Activated CD8-positive, alpha-beta memory T cell treated with anti-CD3 and anti-CD28 coated beads, Interleukin-2, amount 50 U/mL, for 4 hours (primary cell): Measurements from ENCODE around the gene MTCL1.

Source experiments
- DNase-seq: peaks from one replicate; pipeline ENCODE4 v3.0.0-alpha.2; 2020

MTCL1 gene

DNA sequence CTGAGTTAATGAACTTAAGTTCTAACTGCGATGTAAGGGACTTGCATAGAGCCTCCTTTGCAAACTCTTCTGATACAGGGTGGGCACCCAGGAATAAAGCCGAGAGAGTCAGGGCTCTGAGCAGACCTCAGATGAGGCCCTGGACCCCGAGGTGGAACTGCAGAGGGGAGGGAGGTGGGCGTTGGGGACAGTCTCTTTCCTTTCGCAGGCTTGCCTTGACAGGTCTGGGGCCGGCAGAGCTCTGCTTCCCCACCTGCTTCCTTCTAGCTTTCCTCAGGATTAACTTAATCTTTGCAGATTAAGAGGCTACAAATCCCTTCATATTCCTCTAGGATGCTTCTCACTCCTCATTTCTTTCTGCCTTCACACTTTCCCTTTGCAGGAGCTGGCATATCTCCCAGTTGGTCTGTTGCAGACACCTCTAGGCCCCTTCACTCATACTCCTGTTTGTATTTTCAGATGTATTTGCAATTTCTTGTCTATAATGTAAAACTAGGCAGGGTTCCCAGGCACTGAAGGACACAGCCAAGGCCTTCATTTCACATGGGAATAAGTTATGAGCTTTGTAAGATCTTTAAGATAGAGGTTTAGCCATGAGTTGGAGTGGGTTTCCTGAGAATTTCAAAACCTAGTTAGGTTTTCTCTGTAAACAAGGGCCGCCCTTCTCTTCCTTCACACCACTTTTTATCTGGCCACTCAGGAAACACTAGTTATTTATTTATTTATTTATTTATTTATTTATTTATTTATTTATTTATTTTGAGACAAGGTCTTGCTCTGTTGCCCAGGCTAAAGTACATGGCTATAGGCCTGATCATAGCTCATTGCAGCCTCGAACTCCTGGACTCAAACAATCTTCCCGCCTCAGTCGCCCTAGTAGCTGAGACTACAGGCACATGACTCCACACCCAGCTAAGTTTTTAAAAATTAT lies 70.9 kb downstream of the MTCL1 start:
- DNase-seq = no peak

GRCh38 chr18:8777846-8778245 lies 72.5 kb downstream of the MTCL1 start:
- no peak for DNase-seq

GRCh38 chr18:8778386-8778785 lies 73.0 kb downstream of the MTCL1 start:
- DNase-seq = no peak

DNA sequence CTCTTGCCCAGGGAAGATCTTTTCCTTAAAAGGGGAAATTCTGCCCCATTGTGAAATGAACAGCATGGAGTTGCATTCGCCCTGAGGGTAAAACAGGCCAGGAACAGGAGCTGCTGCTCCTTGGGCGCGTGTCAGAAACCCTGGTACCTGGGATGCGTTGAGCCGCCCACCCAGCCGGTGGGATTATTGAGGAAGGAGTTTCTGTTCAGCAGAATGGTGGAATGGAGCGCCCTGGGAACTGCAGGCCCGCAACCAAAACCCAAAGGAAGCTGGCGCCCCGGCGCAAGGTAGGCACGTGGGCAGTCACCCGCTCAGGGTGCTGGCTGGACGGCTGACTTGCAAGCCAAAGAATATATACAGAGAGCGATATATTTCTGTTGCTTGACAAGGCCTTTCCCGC lies 73.5 kb downstream of the MTCL1 start:
- DNase-seq = no peak

DNA sequence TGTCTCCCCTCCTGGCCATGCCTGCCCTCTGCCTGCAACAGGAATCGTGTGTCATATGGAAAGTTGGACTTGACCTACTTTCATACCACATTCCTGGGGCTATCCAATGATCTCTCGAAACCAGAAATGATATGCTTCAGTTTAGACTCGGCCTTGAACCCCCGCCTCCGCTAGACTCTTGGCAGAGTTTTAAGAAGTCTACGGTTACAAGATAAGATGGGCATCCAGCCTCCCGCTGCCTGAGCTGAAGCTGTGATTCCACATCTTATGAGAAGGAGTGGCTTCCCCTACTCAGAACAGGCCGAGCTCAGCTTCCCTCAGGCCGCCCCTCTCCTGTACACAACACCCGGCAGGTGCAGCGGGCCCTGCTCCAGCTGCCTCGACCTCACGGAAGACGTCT lies 73.9 kb downstream of the MTCL1 start:
- no peak for DNase-seq

DNA sequence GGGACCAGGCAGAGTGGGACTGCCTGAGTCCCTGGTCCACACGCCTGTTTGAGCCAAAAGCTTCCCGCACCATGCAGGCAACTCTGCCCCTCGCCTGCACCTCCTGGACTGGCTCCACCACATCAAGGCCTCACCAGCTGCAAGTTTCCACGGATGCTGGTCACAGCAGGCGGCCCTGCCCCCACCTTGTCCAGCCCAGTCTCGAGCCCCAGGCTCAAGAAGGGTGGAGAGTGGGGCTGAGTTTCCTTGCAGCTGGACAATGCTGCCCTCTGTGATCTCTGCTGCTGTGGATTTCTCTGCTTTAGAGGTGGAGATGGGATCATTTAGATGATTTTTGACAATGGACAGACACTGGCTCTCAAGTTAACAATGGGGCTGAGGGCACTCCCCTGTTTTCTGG lies 74.9 kb downstream of the MTCL1 start:
- no peak for DNase-seq

GRCh38 chr18:8781671-8782070 lies 76.3 kb downstream of the MTCL1 start:
- DNase-seq = no peak

DNA sequence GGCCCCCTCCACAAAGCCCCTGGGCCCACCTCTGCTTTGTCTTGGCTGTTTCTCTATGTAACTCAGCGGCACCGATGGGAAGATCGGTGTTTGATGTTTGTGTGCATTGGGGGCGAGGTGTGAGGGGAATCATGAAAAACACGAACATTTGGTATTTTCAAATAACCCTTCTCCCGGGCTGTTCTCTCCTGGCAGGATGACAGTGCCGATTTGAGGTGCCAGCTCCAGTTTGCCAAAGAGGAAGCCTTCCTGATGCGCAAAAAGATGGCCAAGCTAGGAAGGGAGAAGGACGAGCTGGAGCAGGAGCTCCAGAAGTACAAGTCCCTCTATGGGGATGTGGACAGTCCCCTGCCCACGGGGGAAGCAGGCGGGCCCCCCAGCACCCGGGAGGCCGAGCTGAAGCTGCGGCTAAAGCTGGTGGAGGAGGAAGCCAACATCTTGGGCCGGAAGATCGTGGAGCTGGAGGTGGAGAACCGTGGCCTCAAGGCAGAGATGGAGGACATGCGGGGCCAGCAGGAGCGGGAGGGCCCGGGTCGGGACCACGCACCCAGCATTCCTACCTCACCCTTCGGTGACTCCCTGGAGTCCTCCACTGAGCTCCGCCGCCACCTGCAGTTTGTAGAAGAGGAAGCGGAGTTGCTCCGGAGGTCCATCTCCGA lies 78.1 kb downstream of the MTCL1 start:
- no peak for DNase-seq

- DNase-seq = no peak
Observed at GRCh38 chr18:8783994-8784530, 78.7 kb downstream of the MTCL1 start.

DNA sequence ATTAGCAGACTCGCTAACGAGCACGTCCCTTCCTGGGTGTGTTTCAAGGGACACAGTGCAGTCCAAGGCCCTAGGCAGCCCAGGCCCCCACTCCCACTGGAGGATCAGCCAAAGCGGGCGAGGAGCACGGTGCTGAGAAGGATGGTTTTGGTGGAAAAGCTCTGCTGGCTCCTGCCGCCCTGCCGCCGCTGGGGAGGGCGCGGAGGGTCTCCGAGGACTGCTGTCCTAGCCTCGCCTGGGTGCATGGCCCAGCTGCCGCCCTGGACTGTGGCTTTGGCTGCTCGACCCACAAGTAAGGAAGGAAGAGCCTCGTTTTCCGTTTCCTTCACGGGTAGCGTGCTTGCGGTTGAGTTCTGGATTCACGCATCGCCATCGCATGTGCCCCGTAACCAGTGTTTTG lies 79.9 kb downstream of the MTCL1 start:
- DNase-seq = no peak

DNA sequence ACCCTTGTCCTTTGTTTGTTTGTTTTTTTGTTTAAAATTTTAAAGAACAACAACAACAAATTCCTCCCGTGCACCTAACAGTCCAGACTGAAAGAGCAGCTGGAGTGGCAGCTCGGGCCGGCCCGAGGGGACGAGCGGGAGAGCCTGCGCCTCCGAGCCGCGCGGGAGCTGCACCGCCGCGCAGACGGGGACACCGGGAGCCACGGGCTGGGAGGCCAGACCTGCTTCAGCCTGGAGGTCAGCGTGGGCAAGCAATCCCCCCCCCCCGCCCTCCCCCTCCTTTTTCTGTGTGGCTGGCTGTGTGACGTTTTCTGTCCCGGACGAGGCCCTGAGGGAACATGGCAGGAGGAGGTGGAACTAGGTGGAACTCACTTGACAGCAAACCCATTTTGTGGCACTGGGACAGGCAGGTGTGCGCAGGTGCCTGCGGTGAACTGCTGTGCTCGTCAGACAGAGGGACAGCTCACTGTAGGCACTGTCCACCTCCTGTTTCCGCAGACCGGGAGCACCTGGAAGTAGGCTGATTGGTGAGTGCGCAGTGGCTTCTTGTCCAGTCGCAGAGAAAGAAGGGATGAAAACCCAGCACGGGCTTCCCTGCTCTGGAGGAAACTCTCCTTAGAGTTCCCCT lies 80.6 kb downstream of the MTCL1 start:
- no peak for DNase-seq

GRCh38 chr18:8786483-8787370 lies 81.4 kb downstream of the MTCL1 start:
- DNase-seq = no peak

GRCh38 chr18:8787371-8787670 lies 82.0 kb downstream of the MTCL1 start:
- DNase-seq = no peak

DNA sequence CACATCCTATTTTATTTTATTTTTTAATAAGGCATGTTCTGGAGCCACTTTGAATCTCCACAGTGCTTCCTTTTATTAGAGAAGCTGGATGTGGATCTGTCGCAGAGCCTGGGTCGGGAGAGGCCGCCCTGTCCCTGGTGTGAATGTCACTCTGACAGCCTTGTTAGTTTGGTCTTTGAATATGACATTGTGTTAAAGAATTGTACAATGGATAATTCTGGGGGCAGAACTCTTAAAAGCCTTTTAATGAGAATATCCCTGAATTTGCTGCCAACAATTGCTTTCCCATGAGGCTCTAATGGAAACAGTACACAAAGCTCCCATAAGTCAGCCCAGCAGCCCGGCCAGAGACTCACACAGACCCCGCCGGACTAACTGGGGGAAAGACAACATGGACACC lies 82.4 kb downstream of the MTCL1 start:
- no peak for DNase-seq

DNA sequence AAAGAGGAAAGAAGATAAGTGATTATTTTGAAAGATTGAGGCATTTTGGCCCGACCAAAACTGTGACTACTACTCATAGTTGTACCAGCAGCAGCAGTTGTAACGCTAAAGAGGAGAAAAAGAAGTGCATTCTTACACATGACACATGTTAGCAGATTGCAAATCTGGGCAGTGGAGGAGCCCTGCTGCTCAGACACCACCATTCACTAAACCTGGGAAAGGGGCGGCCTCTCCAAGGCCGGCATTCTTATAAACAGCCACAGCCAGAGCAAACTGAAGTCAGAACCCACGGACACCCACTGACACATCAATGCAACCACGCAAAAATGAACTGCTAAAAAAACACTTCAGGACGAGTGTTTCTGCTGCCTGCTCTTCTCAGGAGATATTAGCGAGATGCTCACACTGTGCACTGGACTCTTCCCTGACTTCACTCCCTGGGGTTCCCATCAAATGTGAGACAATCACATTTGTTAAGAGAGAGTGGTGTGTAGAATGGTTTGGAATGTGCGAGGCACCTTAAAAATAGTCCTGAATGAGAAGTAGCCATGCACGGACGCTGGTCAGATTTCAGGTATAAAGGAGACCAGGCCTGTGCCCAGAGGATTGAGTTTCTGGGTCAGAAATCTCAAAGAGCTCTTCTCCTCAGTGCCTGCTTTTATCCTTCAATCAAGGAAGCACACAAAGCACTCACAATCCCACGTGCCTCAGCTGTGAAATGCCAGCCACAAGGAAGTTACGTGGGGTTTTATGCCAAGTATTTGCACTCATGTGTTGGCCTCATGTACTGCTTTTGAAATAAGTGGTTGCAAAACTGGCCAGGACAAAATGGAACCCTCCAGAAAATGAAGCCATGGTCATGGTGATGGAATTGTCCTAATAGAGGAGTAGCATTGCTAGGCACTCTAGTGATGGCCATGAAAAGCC lies 83.4 kb downstream of the MTCL1 start:
- DNase-seq = no peak

DNA sequence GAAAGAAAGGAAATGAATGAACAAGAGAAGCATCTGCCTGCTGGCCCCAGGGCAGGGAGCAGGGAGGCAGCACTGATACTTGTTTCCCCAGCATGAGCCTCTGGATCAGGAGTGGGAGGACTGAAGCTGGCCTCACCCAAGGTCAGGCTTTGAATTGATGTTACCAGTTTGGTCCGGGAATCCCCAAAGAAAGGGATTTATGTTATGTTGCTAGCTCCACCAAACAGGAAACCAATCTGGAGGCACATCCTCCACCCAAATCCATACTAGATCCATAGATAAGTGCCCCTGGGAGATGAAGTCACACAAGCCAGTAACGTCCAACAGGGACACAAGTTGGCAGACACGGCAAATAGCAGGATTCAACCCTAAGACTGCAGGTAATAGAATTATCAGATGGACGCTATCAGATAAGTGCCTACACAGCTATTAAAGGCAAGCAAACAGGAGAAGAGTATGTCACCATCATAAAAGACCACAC lies 85.9 kb downstream of the MTCL1 start:
- DNase-seq = no peak

GRCh38 chr18:8792688-8793316 lies 87.4 kb downstream of the MTCL1 start:
- no peak for DNase-seq

DNA sequence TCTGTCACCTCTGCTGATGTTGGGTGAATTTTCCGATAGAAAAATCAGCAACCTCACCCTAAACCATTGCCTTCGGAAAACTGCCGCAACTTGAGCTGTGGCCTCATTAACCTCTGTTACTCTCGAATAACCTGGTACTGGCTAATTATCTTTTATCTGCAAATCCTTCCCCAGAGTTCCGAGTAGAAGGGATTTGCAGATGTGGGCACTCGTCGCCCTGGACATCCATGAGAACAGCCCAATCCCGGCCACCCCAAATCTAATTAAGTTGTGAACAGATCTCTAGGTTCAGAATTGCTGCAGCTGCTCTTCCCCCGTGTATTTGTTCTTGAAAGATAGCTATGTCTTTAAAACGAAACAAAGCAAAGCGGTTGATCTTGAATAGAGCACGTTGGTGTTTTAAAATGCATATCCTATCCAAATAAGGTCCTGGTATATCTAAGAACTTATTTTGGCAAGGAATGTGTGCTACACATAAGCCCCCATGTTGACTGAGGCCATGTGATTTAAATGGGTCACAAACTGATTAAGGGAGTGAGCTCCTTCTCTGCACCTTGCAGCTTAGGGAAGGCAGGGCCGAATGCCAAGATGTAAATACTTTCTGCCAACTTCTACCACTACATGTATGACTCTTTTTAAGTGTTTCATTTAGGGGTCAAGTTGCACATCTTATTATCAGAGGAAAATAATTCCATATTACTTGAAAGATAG lies 88.2 kb downstream of the MTCL1 start:
- no peak for DNase-seq

- no peak for DNase-seq
Observed at GRCh38 chr18:8794156-8794933, 89.0 kb downstream of the MTCL1 start.

DNA sequence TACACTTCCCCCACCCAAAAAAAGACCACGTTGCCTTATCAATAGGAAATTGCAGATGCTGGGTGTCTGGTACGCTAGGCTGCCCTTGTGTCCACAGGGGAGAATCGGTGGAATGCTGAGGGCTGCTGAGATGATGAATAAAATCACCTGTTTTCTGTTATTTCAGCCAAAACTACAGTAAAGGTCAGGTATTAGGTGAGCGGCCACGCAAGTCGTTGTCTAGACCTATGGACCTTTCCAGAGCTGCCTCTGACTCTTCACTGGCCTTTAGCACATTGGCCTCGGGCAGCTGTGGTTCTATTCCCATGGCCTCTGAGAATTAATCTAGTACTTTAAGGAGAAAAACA lies 89.6 kb downstream of the MTCL1 start:
- DNase-seq = no peak
